Tibial artery (tissue), 4 donors: ENCODE measurements around the gene PRDM16.

ENCODE experiments used
- DNase-seq, 2 donors: peaks; one replicate each; pipeline ENCODE4 v3.0.0-alpha.2; 2019
- H3K27ac ChIP-seq, 2 donors: fragments of 200-600 bp; sonication (generic) in 1 of 2; 1 replicate in 1 of 2; 2 replicates in 1 of 2; pipeline ENCODE4 v1.5.1; 2018 to 2019; ENCODE audit warnings: mild to moderate bottlenecking in 1 of 2
- H3K27me3 ChIP-seq, 2 donors: fragments of 200-600 bp; sonication (generic) in 1 of 2; one replicate each; pipeline versions ENCODE4 v1.5.1 to v1.6.0; 2016 to 2019
- H3K36me3 ChIP-seq, 3 donors: fragments of 200-600 bp; sonication (generic) in 2 of 3; one replicate each; pipeline ENCODE4 v1.5.1; 2016 to 2019; ENCODE audit warnings: mild to moderate bottlenecking in 2 of 3
- H3K4me1 ChIP-seq, 4 donors: fragments of 200-600 bp; sonication (generic) in 2 of 4; 1 replicate in 3 of 4; 2 replicates in 1 of 4; pipeline ENCODE4 v1.5.1; 2016 to 2019
- H3K4me3 ChIP-seq, 2 donors: fragments of 200-600 bp; sonication (generic) in 1 of 2; 1 replicate in 1 of 2; 2 replicates in 1 of 2; pipeline ENCODE4 v1.5.1; 2018 to 2019; ENCODE audit warnings: mild to moderate bottlenecking in 2 of 2
- H3K9me3 ChIP-seq, 3 donors: fragments of 200-600 bp; sonication (generic) in 1 of 3; one replicate each; pipeline ENCODE4 v1.5.1; 2016 to 2019
- intact Hi-C: fragments of 100-400 bp; cut with DNase I; formaldehyde crosslinking; loops from one replicate; pipeline ENCODE4 v1.15.0; 2023; ENCODE audit warnings: low total_unique reads
- TF ChIP-seq, protein P1 (sequence below), 2 experiments: fragments of 200-600 bp in 1 of 2; fragments of 450-650 bp in 1 of 2; IDR thresholded peaks; one replicate each; pipeline ENCODE4 v1.5.1; 2017 to 2019; ENCODE audit warnings: antibody characterized with exemption in 2 of 2, mild to moderate bottlenecking in 1 of 2, moderate library complexity in 1 of 2

Gene PRDM16

DNA sequence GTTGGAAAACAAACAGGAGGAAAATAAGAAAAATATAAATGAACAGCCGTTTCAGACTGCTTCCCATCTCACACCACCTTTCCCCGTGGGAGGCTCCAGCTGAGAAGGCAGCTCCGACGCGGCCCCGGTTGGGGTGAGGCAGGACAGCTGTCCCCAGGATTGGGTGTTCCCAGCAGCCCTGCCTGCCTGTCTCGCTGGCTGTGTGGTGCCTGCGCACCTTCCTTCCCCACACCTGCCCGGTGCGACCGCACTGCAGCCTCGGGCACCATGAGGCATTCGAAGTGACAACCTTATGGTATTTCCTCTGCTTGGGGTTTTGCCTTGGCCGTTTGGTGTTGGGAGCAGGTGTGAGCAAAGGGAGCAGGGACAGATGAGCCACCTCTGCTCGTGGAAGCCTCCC lies 161.6 kb downstream of the PRDM16 start:
- no peaks in the 10 kb centered on the region for H3K9me3 ChIP-seq
- no peaks in the 10 kb centered on the region for H3K36me3 ChIP-seq
- TF ChIP-seq, protein P1, sequence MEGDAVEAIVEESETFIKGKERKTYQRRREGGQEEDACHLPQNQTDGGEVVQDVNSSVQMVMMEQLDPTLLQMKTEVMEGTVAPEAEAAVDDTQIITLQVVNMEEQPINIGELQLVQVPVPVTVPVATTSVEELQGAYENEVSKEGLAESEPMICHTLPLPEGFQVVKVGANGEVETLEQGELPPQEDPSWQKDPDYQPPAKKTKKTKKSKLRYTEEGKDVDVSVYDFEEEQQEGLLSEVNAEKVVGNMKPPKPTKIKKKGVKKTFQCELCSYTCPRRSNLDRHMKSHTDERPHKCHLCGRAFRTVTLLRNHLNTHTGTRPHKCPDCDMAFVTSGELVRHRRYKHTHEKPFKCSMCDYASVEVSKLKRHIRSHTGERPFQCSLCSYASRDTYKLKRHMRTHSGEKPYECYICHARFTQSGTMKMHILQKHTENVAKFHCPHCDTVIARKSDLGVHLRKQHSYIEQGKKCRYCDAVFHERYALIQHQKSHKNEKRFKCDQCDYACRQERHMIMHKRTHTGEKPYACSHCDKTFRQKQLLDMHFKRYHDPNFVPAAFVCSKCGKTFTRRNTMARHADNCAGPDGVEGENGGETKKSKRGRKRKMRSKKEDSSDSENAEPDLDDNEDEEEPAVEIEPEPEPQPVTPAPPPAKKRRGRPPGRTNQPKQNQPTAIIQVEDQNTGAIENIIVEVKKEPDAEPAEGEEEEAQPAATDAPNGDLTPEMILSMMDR (IDR thresholded peaks at IDR 0.05), result no peak
- no peak overlapping the region for H3K4me3 ChIP-seq
- DNase-seq, result no peak
- no peaks in the 10 kb centered on the region for H3K27me3 ChIP-seq
- peaks cover 0 to 17% (median 8%) of the 10 kb centered on the region in 4 donors for H3K4me1 ChIP-seq
- no peak overlapping the region for H3K27ac ChIP-seq
- intact Hi-C loops, result no loop called here

DNA sequence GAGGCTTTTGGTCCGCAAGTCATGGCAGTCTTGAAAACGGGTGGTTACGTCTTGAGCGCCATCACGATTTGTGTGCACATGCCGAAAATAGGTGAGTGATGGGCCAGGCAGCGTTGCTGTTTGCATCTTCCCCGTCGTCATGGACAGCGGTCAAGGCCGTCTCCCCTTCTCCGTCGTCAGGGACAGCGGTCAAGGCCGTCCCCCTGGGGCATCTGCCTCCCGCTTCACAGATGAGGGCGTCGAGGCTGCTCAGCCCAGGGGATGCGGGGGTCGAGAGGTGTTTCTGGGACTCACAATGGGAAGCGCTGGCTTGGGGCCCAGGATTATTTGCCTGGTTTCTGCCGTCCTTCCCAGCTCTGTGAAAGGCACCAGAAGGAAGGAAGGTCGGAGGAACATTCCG lies 162.2 kb downstream of the PRDM16 start:
- peaks cover 0 to 16% (median 1%) of the 10 kb centered on the region in 4 donors for H3K4me1 ChIP-seq
- intact Hi-C loops, result no loop called here
- TF ChIP-seq, protein P1 (IDR thresholded peaks at IDR 0.05), result no peak

DNA sequence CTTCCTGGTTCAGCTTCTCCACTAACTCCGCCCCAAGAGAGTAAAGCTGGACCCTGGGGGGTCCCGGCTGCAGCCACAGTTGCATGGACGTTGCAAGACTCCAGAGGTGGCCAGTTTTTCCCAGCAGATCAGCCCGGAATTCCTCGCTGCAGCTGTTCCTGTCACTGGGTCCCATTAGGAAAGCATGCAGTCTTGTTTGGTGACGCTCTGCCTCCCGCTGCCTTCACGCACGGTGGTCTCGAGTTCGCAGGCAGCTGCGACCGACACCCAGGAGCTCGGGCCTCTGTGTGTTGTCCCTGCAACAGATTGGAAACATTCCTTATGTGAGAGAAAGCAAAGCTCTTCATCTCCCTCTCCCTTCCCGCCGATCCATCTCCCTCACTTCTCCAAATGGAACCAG lies 162.8 kb downstream of the PRDM16 start:
- Histone ChIP-seq H3K36me3 (no peaks in the 10 kb centered on the region), H3K27me3 (no peaks in the 10 kb centered on the region), H3K4me3 (no peak overlapping the region), H3K9me3 (no peaks in the 10 kb centered on the region), H3K27ac (no peak overlapping the region), H3K4me1 (peaks cover 0 to 16% (median 0%) of the 10 kb centered on the region in 4 donors)
- intact Hi-C loops, result no loop called here
- no peak for DNase-seq
- TF ChIP-seq, protein P1 (IDR thresholded peaks at IDR 0.05), result no peak

More for the DNA sequence above, 162.2 kb downstream of the PRDM16 start:
- H3K9me3 ChIP-seq, result no peaks in the 10 kb centered on the region
- no peak overlapping the region for H3K27ac ChIP-seq
- no peaks in the 10 kb centered on the region for H3K27me3 ChIP-seq
- H3K4me3 ChIP-seq, result no peak overlapping the region
- no peaks in the 10 kb centered on the region for H3K36me3 ChIP-seq
- DNase-seq, result no peak

DNA sequence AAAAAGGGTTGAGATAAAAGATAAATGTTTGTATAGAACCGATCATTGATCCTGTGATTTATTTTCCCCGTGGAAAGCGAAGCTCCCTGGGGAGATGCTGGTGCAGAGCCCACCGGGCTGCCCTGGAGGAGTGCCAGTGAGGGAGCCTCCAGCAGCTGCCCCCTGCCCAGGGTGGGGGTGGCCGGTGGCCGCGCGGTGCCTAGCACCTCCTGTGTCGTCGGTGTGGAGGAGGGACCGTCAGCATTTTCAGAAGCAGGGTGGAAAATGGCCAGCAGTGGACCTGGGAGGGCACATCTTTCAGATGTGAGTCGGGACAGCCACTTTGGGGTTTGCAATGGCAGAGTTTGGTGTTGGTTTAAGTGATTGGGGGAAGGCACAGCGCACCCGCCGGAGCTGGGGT lies 164.0 kb downstream of the PRDM16 start:
- Histone ChIP-seq H3K4me1 (peaks cover 0 to 26% (median 11%) of the 10 kb centered on the region in 4 donors), H3K9me3 (no peaks in the 10 kb centered on the region), H3K27me3 (no peaks in the 10 kb centered on the region), H3K4me3 (no peak overlapping the region), H3K36me3 (no peaks in the 10 kb centered on the region), H3K27ac (no peak overlapping the region)
- intact Hi-C loops, result no loop called here
- TF ChIP-seq, protein P1 (IDR thresholded peaks at IDR 0.05), result no peak
- DNase-seq, result no peak

DNA sequence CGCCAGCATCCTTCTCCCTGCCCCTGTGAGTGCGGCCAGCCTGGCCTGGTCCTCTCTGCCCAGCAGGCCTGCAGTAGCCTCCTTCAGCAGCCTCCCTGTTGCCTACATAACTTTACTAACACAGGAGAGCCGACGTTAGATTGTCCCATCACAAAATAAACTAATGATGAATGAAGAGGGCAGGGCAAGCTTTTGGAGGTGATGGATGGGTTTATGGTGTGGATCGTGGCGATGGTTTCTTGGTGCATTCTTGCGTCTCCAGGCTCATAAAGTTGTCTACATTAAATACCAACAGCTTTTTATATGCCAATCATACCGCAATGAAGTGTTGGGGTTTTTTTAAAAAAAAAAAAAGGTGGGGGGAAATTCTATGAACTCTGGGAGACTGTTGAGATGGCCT lies 164.5 kb downstream of the PRDM16 start:
- no peak overlapping the region for H3K4me3 ChIP-seq
- no peak for DNase-seq
- H3K4me1 ChIP-seq, result peaks cover 0 to 31% (median 13%) of the 10 kb centered on the region in 4 donors
- no peaks in the 10 kb centered on the region for H3K27me3 ChIP-seq
- intact Hi-C loops, result no loop called here
- no peak overlapping the region for H3K27ac ChIP-seq
- H3K36me3 ChIP-seq, result no peaks in the 10 kb centered on the region
- TF ChIP-seq, protein P1 (IDR thresholded peaks at IDR 0.05), result no peak
- peaks cover 0 to 2% (median 0%) of the 10 kb centered on the region in 3 donors for H3K9me3 ChIP-seq

DNA sequence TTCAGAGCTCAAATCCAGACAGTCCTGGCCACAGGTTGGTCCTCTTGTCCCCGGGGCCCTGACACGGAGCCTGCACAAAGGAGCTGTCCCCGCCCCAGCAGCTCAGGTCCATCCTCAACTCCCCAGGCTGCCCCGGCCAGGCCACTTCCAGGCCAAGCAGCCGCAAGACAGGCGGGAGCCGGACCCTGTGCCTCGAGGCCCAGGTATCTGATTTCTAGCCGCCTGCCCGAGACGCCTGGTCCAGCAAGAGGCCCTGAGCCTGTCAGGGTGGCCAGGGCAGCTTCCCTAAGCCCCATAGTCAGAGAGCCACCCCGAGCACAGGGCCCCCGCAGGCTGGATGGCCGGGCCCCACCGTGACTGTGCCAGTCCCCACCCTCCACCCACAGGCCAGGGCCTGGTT lies 165.3 kb downstream of the PRDM16 start:
- DNase-seq, result no peak

More for the DNA sequence above, 165.3 kb downstream of the PRDM16 start:
- Histone ChIP-seq H3K27ac (no peak overlapping the region), H3K27me3 (no peaks in the 10 kb centered on the region), H3K4me1 (peaks cover 0 to 36% (median 13%) of the 10 kb centered on the region in 4 donors), H3K36me3 (no peaks in the 10 kb centered on the region), H3K9me3 (peaks cover 0 to 6% (median 5%) of the 10 kb centered on the region in 3 donors), H3K4me3 (no peak overlapping the region)
- TF ChIP-seq, protein P1 (IDR thresholded peaks at IDR 0.05), result no peak
- intact Hi-C loops, result no loop called here
